Body of pancreas (tissue), 4 donors: ENCODE results near the gene TMEFF2. TPM values are rescaled to one million over a fixed set of nuclear protein-coding genes. Genes with fewer than 3 reads are reported as not detected.

Experiments
- ATAC-seq: fragments of 150-250 bp; one replicate; pipeline ENCODE4 v1.9.1; 2016
- DNase-seq, 4 donors: peaks; one replicate each; pipeline ENCODE4 v3.0.0-alpha.2; 2019
- H3K27ac ChIP-seq, 4 donors: fragments of 200-600 bp; sonication (generic); 1 replicate in 3 of 4; 2 replicates in 1 of 4; pipeline versions ENCODE4 v1.5.1 to v1.6.1; 2016 to 2019; ENCODE audit warnings: mild to moderate bottlenecking in 1 of 4, mixed read lengths in 1 of 4, moderate library complexity in 1 of 4
- H3K27me3 ChIP-seq, 2 donors: fragments of 200-600 bp; sonication (generic); one replicate each; pipeline ENCODE4 v1.6.0; 2016; ENCODE audit warnings: mild to moderate bottlenecking in 1 of 2
- H3K36me3 ChIP-seq, 2 donors: fragments of 200-600 bp; sonication (generic); replicated peaks in 1 of 2; 2 replicates each; pipeline ENCODE4 v1.5.1; 2016; ENCODE audit warnings: low read depth in 2 of 2; ENCODE audit not compliant: insufficient read depth in 1 of 2
- H3K4me1 ChIP-seq: fragments of 200-600 bp; sonication (generic); one replicate; pipeline ENCODE4 v1.6.0; 2016
- H3K4me3 ChIP-seq, 2 donors: fragments of 200-600 bp; sonication (generic); 1 replicate in 1 of 2; 2 replicates in 1 of 2; pipeline ENCODE4 v1.5.1; 2016 to 2019
- H3K9me3 ChIP-seq, 3 donors: fragments of 200-600 bp; sonication (generic); 1 replicate in 2 of 3; 2 replicates in 1 of 3; pipeline ENCODE4 v1.5.1; 2016
- POLR2A ChIP-seq, 3 donors: fragments of 450-650 bp; IDR thresholded peaks; one replicate each; pipeline ENCODE4 v1.6.1; 2016; ENCODE audit warnings: antibody characterized with exemption in 3 of 3, mild to moderate bottlenecking in 2 of 3
- WGBS, 2 donors: methylation state at CpG; one replicate each; pipeline ENCODE4 v1.1.5; 2017; 5-methylcytosine and 5-hydroxymethylcytosine counted together
- intact Hi-C: fragments of 100-400 bp; cut with DNase I; formaldehyde crosslinking; loops from one replicate; pipeline ENCODE4 v1.15.1; 2023
- total RNA-seq, 2 donors: library from RNA; depleted of rRNA; stranded (reverse); fragments of >200 nt; gene quantifications; one replicate each; pipeline ENCODE4 v1.1.0, GENCODE V29; 2016
- TF ChIP-seq, protein P1 (sequence below), 7 experiments: fragments of 450-650 bp in 4 of 7; fragments of 200-600 bp in 3 of 7; sonication (generic) in 3 of 7; IDR thresholded peaks; one replicate each; pipeline ENCODE4 v1.5.1; 2016 to 2019; ENCODE audit warnings: antibody characterized with exemption in 7 of 7

TMEFF2 gene
- total RNA-seq, 2 donors from 2014 or later: not detected

DNA sequence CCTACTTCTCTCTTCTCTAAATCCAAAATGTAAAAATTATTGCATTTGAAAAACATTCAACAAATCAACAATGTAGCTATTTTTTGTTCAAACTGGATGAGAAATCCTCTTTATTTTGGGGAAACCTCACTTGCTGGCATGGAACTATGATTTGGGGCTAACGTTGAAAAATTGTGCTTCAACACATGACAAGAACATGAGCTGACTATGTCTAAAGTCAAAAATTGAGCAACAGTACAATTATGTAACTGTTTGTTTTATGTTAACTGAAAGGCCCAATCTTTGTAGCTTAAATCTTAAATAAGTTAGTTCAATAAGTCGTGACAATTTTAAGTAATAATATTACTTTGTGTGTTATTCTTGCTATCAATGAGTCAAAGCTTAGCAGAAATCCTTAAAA, 67.3 kb downstream of the TMEFF2 start:
- TF ChIP-seq POLR2A (IDR thresholded peaks at IDR 0.05): no peak
- TF ChIP-seq, protein P1, sequence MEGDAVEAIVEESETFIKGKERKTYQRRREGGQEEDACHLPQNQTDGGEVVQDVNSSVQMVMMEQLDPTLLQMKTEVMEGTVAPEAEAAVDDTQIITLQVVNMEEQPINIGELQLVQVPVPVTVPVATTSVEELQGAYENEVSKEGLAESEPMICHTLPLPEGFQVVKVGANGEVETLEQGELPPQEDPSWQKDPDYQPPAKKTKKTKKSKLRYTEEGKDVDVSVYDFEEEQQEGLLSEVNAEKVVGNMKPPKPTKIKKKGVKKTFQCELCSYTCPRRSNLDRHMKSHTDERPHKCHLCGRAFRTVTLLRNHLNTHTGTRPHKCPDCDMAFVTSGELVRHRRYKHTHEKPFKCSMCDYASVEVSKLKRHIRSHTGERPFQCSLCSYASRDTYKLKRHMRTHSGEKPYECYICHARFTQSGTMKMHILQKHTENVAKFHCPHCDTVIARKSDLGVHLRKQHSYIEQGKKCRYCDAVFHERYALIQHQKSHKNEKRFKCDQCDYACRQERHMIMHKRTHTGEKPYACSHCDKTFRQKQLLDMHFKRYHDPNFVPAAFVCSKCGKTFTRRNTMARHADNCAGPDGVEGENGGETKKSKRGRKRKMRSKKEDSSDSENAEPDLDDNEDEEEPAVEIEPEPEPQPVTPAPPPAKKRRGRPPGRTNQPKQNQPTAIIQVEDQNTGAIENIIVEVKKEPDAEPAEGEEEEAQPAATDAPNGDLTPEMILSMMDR (IDR thresholded peaks at IDR 0.05): no peak
- intact Hi-C loops: no loop called here
- H3K27ac ChIP-seq: no peak overlapping the region
- no peaks in the 10 kb centered on the region for H3K27me3 ChIP-seq
- DNase-seq (no peak), ATAC-seq (no peak)
- no peaks in the 10 kb centered on the region for H3K9me3 ChIP-seq
- 20 to 27% methylated on average over 2 of the region's 2 CpGs for WGBS, 2 donors
- H3K36me3 ChIP-seq: no peaks in the 10 kb centered on the region
- no peaks in the 10 kb centered on the region for H3K4me1 ChIP-seq
- no peak overlapping the region for H3K4me3 ChIP-seq

DNA sequence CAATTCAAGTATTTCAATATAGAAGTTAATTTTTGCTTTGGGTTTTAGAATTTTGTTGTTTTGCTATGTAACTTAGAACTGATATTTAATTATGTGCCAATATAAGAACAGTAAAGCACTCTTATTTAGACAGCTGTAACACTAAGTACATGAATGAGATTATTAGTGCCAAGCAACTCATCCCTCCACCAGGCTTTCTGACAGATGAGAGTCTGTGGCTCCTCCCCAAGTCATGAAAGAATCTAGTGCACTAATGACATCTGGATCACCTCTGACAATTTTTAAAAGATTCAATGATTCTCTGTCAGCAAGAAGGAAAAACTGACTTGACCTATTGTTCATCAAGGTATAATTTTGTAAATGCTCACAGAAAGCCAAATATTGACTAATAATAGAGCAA, 67.8 kb downstream of the TMEFF2 start:
- DNase-seq (no peak), ATAC-seq (no peak)
- no peak for TF ChIP-seq POLR2A (IDR thresholded peaks at IDR 0.05)
- TF ChIP-seq, protein P1 (IDR thresholded peaks at IDR 0.05): no peak
- no peaks in the 10 kb centered on the region for H3K36me3 ChIP-seq
- H3K9me3 ChIP-seq: no peaks in the 10 kb centered on the region
- intact Hi-C loops: no loop called here
- no peak overlapping the region for H3K27ac ChIP-seq
- H3K4me3 ChIP-seq: no peak overlapping the region
- no peaks in the 10 kb centered on the region for H3K4me1 ChIP-seq
- no peaks in the 10 kb centered on the region for H3K27me3 ChIP-seq

DNA sequence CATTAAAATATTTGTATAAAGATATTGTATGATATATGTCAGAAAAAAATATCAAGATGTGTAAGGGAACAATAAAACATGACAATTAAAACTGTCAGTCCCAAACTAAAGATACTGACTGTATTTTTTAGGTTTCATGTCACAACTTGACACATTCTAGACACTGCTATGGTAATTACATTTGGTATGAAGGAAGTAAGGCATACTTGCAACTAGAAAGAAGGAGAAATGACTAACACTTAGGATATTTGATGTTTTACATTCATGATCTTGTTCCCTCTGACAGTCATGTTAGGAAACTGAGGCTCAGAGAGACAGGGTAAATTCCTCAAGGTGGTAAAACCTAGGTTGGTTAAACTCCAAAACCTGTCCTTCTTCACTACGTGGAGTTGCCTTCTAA, 68.3 kb downstream of the TMEFF2 start:
- Histone ChIP-seq H3K9me3 (no peaks in the 10 kb centered on the region), H3K4me1 (no peaks in the 10 kb centered on the region), H3K27ac (no peak overlapping the region), H3K36me3 (no peaks in the 10 kb centered on the region), H3K27me3 (no peaks in the 10 kb centered on the region), H3K4me3 (no peak overlapping the region)
- intact Hi-C loops: no loop called here
- no peak for ATAC-seq
- WGBS, 2 donors: 0% methylated on average over 1 of the region's 1 CpG
- TF ChIP-seq, protein P1 (IDR thresholded peaks at IDR 0.05): no peak
- TF ChIP-seq POLR2A (IDR thresholded peaks at IDR 0.05): no peak
- no peak for DNase-seq

DNA sequence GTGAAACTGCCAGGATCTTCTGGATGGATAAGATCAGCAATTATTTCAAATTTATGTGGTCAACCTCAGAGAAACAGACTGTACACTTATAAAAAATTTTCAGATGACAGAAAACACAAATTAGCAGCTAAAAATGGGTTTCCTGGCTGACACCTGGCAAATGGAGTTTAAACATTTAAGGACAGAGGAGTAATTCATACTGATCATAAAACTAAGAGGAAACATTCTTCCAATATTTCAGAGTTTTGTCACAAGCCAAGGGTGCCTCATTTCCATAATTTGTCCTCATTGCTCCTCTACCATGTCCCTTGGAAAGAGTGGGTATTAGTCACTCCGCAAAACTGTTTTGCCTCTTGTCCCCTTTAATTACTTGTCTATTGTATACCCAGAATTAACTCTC, 70.2 kb downstream of the TMEFF2 start:
- intact Hi-C loops: no loop called here
- DNase-seq: no peak
- no peak for ATAC-seq
- Histone ChIP-seq H3K9me3 (no peaks in the 10 kb centered on the region), H3K36me3 (no peaks in the 10 kb centered on the region), H3K27me3 (no peaks in the 10 kb centered on the region), H3K4me3 (no peak overlapping the region), H3K4me1 (no peaks in the 10 kb centered on the region), H3K27ac (no peak overlapping the region)
- TF ChIP-seq, protein P1 (IDR thresholded peaks at IDR 0.05): no peak
- TF ChIP-seq POLR2A (IDR thresholded peaks at IDR 0.05): no peak
- WGBS, 2 donors: 79 to 81% methylated on average over 1 of the region's 1 CpG

DNA sequence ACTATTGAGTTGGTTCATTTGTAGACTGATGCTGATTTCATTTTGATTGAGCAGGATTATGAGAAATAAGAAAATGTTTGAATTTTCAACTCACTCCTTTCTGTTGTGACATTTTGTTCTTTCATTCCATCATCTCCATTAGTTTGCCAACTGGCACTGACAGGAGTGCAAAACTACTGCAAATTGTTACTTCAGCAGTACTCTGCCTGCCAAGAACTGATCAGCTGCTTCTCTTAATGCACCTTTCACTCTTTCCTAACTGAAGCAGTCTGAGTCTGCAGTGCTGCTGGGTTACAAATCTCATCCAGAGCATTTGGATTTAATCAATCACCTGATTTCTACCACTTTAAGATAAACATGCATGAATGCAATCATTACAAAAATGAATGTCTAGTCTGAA, 70.9 kb downstream of the TMEFF2 start:
- Histone ChIP-seq H3K4me1 (no peaks in the 10 kb centered on the region), H3K36me3 (no peaks in the 10 kb centered on the region), H3K27me3 (no peaks in the 10 kb centered on the region), H3K4me3 (no peak overlapping the region), H3K27ac (no peak overlapping the region), H3K9me3 (no peaks in the 10 kb centered on the region)
- TF ChIP-seq, protein P1 (IDR thresholded peaks at IDR 0.05): no peak
- TF ChIP-seq POLR2A (IDR thresholded peaks at IDR 0.05): no peak
- DNase-seq (no peak), ATAC-seq (no peak)
- intact Hi-C loops: no loop called here
